T-helper 1 cell (primary cell): Measurements from ENCODE around the gene CMC2.

Experiments used
- DNase-seq, 5 donors: peaks; one replicate each; pipeline ENCODE4 v3.0.0-alpha.2; 2012 to 2020

The CMC2 gene

GRCh38 chr16:81001330-81001729 lies 5.4 kb downstream of the CMC2 start:
- DNase-seq, result no peak

GRCh38 chr16:81000873-81001272 lies 5.8 kb downstream of the CMC2 start:
- DNase-seq, result no peak

- no peak for DNase-seq
Measured at GRCh38 chr16:80997964-80998620, 8.6 kb downstream of the CMC2 start.

GRCh38 chr16:80997139-80997798 lies 9.4 kb downstream of the CMC2 start:
- DNase-seq, result peak in 1 of 5 donors; percentile 35

GRCh38 chr16:80996688-80997138 lies 10.0 kb downstream of the CMC2 start:
- DNase-seq, result no peak

- DNase-seq, result no peak
Measured at GRCh38 chr16:80994451-80994850, 12.2 kb downstream of the CMC2 start.

- DNase-seq, result no peak
Measured at GRCh38 chr16:80993834-80994233, 12.9 kb downstream of the CMC2 start.

- no peak for DNase-seq
Measured at GRCh38 chr16:80993307-80993706, 13.4 kb downstream of the CMC2 start.

- DNase-seq, result no peak
Measured at GRCh38 chr16:80992676-80993293, 13.9 kb downstream of the CMC2 start.

GRCh38 chr16:80991792-80992430 lies 14.8 kb downstream of the CMC2 start:
- no peak for DNase-seq

- no peak for DNase-seq
Measured at GRCh38 chr16:80990978-80991377, 15.7 kb downstream of the CMC2 start.

- no peak for DNase-seq
Measured at GRCh38 chr16:80990577-80990976, 16.1 kb downstream of the CMC2 start.

GRCh38 chr16:80989801-80990200 lies 16.9 kb downstream of the CMC2 start:
- DNase-seq, result no peak

GRCh38 chr16:80988756-80989155 lies 17.9 kb downstream of the CMC2 start:
- no peak for DNase-seq

GRCh38 chr16:80986557-80986956 lies 20.1 kb downstream of the CMC2 start:
- DNase-seq, result no peak

GRCh38 chr16:80985611-80986010 lies 21.1 kb downstream of the CMC2 start:
- no peak for DNase-seq

- no peak for DNase-seq
Measured at GRCh38 chr16:80984124-80984892, 22.4 kb downstream of the CMC2 start.

GRCh38 chr16:80982646-80983045 lies 24.0 kb downstream of the CMC2 start:
- no peak for DNase-seq

- no peak for DNase-seq
Measured at GRCh38 chr16:80981103-80981502, 25.6 kb downstream of the CMC2 start.

- DNase-seq, result no peak
Measured at GRCh38 chr16:80976946-80977345, 29.7 kb downstream of the CMC2 start.

GRCh38 chr16:80974649-80975376 lies 31.9 kb downstream of the CMC2 start:
- no peak for DNase-seq

- no peak for DNase-seq
Measured at GRCh38 chr16:80973991-80974390, 32.7 kb downstream of the CMC2 start.
